Measurements from ENCODE around the gene SCGB1C1. TPM values are rescaled to one million over a fixed set of nuclear protein-coding genes. Genes with fewer than 3 reads are reported as not detected.

Gene SCGB1C1
- total and polyA plus RNA-seq, 9 of the 15 experiments (the other 6 are each of a cell fraction or from before 2014, with no cell fraction given), result not detected

- TF ChIP-seq ELF4 (CRISPR knock-in tag; IDR thresholded peaks at IDR 0.05) (peak; percentile 3; the same call in 1 of the 2 replicates), ZNF445 (CRISPR knock-in tag; IDR thresholded peaks at IDR 0.05; ENCODE audit: low read depth) (no peak), ZSCAN32 (CRISPR knock-in tag; IDR thresholded peaks at IDR 0.05) (no peak), CCNT2 (IDR thresholded peaks at IDR 0.05; ENCODE audit: borderline replicate concordance, extremely low read depth, insufficient read length, low read depth, low read length) (peak; percentile 70), SRSF1 (IDR thresholded peaks at IDR 0.05; ENCODE audit: low read depth, low read length) (no peak), CREB1 (IDR thresholded peaks at IDR 0.05) (peak; percentile 88), CREB1 (CRISPR knock-in tag; IDR thresholded peaks at IDR 0.05) (peak; percentile 92), ZKSCAN3 (CRISPR knock-in tag; IDR thresholded peaks at IDR 0.05) (no peak), MAZ (CRISPR knock-in tag; conservative IDR thresholded peaks at IDR 0.05 in 1 of 2, IDR thresholded peaks at IDR 0.05 in 1 of 2) (peak; percentile 96 to 100), ZBTB2 (IDR thresholded peaks at IDR 0.05) (0 out of 2 replicates have a peak, but pooled peaks have one; percentile 30), CXXC5 (CRISPR knock-in tag; IDR thresholded peaks at IDR 0.05) (peak; percentile 75), UBTF (IDR thresholded peaks at IDR 0.05; ENCODE audit: borderline replicate concordance in 1 of 2, low read depth in 2 of 2, low read length in 2 of 2) (0 out of 4 replicates have a peak, but pooled peaks have one; percentile 40 to 65), ZNF586 (CRISPR knock-in tag; conservative IDR thresholded peaks at IDR 0.05) (no peak), ZBTB12 (CRISPR knock-in tag; IDR thresholded peaks at IDR 0.05) (peak; percentile 83), FOSL1 (tag; conservative IDR thresholded peaks at IDR 0.05) (no peak), ZBTB8A (IDR thresholded peaks at IDR 0.05; ENCODE audit: partially characterized antibody) (no peak), U2AF2 (optimal IDR thresholded peaks at IDR 0.05; ENCODE audit: low read depth, low read length) (no peak), ZNF436 (CRISPR knock-in tag; IDR thresholded peaks at IDR 0.05) (no peak), FUS (optimal IDR thresholded peaks at IDR 0.05; ENCODE audit: low read depth, low read length) (peak; percentile 91), ZKSCAN1 (IDR thresholded peaks at IDR 0.05; ENCODE audit: low read depth, low read length) (0 out of 2 replicates have a peak, but pooled peaks have one; percentile 51), NCOA1 (IDR thresholded peaks at IDR 0.05; ENCODE audit: low read depth) (peak; percentile 82), POLR2H (tag; IDR thresholded peaks at IDR 0.05; ENCODE audit: low read depth) (peak; percentile 69), ETV1 (tag; conservative IDR thresholded peaks at IDR 0.05; ENCODE audit: low read depth) (peak; percentile 53), KDM4B (IDR thresholded peaks at IDR 0.05; ENCODE audit: borderline replicate concordance in 2 of 2, low read depth in 1 of 2) (peak in 1 of 2 experiments; percentile 69; a peak in 1 of 4 replicates)
Observed at GRCh38 chr11:207208-207862, 14.5 kb downstream of the SCGB1C1 start, which contains the start of the genes BET1L and RIC8A (continued).

Measured in K562 (cell line).